Subcutaneous adipose tissue (tissue), 4 donors: Measurements from ENCODE around the gene TMED4. TPM values are rescaled to one million over a fixed set of nuclear protein-coding genes. Genes with fewer than 3 reads are reported as not detected.

Source experiments
- CTCF ChIP-seq: fragments of 450-650 bp; IDR thresholded peaks from one replicate; pipeline ENCODE4 v1.5.1; 2016; ENCODE audit warnings: low read depth, mild to moderate bottlenecking, control low read depth, antibody characterized with exemption, moderate library complexity
- total RNA-seq, 4 donors: library from RNA; depleted of rRNA; stranded (reverse); fragments of >200 nt; gene quantifications; one replicate each; pipeline ENCODE4 v1.1.0, GENCODE V29; 2016

Gene TMED4
- total RNA-seq, 4 donors from 2014 or later: 61.8 to 160 (median 134) TPM

DNA sequence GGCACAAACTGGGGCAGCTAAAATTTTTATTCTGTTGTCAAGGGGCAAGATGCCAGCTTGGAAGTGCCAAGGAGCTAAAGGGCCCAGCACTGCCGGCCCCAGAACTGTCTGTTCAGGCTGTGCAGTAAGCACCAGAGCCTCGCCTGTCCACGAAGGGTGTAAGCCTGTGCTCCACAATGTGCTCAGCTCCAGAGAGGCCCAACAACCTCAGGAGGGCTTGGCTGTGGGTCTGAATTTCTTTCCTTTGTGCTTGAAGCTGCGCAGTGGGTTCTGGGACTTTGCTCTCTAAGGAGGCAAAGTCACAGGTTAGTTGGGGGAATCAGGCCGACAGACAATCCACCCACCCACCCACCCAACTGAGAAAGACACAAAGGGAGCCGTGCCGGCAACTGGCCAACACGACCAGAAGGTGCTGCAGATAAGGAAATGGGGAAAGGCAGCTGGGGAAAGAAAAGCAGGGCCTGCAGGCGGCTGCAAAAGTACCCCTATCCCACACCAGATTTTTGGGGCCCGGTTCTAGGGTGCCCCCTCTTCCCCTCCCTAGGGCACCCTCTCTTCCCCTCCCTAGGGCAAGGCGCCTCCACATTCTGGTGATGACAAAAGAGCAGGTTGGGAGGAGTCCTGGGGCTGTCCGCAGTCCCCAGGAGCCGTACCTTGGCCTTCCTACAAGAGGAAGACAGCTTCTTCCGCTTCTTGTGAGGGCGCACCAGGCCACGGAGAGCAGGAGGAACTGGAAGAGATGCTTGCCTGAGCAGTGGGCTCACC, 16.1 kb downstream of the TMED4 start:
- no peak for TF ChIP-seq CTCF

DNA sequence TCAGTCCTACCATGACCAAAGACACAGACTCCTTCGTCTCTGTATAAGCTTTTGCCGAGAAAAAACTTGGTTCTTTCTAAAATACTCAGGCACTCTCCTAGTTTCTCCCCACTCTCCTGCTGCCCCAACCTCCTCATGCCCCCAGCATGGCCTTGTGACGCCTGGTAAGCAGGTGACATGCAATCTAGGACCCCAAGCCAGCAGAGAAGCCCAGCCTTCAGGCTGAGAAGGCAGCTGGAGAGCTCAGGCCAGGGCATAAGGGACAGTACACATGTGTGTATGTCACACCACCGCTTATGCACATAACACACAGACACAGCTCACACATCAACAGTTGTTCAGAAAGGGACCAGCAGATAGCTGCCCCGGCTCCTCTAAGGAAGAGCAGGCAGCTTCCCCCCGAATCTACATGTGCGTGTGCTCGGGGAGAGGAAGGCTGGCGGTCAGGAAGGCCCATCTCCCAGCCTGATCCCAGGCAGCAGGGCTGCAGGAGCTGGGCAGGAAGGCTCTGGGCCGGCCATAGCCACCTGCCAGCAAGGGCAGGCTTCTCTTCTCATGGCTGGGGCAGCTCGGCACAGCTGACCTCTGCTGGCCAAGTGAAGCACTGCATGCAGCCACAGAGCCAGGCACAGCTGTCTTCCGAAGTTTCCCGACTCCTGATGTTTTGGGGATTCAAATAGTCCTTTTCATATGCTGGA, 16.8 kb downstream of the TMED4 start:
- TF ChIP-seq CTCF: no peak

DNA sequence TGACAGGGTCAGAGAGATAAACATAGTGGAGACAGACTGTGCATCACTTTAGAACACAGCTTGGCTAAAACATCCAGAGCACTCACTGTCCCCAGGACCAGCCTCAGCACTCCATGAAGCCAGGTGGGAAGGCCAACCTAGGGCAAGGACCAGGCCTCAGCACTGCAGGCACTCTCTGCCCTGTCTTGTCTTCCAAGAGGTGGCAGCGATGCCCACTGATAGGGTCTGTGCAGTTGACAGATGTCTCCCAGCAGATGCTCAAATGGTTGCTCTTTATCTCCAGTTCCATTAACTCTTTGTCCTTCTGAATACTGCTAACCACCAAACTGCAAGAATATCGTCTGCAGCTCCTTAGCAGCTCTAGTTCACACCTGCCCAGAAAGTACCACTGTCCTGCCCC, 17.4 kb downstream of the TMED4 start:
- no peak for TF ChIP-seq CTCF

GRCh38 chr7:44563171-44563679, 18.8 kb downstream of the TMED4 start:
- no peak for TF ChIP-seq CTCF

DNA sequence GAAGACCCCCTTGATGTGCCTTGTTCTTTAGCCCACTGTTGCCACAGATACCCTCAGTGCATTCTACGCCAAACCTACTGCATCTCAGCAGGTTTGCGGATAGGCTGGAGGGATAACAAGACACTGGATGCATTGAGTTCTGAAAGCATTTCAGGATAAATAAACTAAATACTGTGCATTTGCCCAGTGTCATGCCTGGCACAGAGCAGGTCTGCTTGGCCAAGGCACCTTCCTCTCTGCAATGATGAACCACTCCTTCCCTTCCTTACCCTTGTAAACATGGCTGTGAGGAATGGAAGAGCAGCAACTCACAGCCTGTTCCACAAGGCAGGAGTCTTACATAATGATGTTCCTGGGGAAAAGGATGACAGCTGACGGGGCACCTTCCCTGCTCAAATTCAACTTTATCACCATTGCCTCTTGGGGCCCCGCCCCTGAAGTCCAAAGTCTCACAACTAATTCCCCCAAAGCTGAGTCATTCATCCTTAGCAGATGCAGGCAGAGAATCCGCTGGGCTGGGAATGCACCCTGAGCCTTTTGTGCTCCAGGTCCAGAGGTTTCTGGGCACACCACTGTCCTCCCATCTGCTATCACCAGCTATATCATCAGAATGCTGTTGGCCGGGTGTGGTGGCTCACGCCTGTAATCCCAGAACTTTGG, 19.9 kb downstream of the TMED4 start:
- TF ChIP-seq CTCF: no peak

DNA sequence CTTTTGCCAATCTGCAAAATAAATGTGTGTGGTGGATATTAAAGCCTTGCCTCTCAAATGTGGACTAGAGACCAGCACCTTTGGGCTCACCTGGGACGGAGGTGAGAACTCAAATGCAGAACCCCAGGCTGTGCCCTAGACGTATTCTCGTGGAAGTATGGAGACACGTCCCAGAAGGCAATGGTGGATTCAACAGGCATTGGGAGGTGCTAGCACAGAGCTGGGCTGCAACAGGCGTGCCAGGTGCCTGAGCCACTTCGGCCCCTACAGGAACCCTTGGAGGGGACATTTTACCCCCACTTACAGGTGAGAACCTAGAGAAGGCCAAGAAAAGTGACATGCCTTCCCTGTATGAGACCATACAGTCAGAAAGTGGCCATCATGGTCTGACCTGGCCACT, 20.6 kb downstream of the TMED4 start:
- TF ChIP-seq CTCF: no peak

- TF ChIP-seq CTCF: no peak
These were observed 22.5 kb downstream of the TMED4 start for GRCh38 chr7:44559485-44559884.
